Cardiac muscle cell (in vitro differentiated cells and primary cell): Measurements from ENCODE around the gene LDLRAD4. TPM values are rescaled to one million over a fixed set of nuclear protein-coding genes. Genes with fewer than 3 reads are reported as not detected.

ENCODE experiments used
- DNase-seq, 2 donors: peaks; one replicate each; pipeline versions ENCODE4 v3.0.0 to v3.0.0-alpha.2; 2010 to 2017; ENCODE audit warnings: low read depth in 1 of 2, low spot score in 1 of 2
- H3K27ac ChIP-seq: fragments of 200-600 bp; sonication (generic); 2 replicates; pipeline ENCODE4 v1.5.1; 2016
- H3K27me3 ChIP-seq: fragments of 200-600 bp; sonication (generic); 2 replicates; pipeline ENCODE4 v1.6.0; 2016; ENCODE audit warnings: control low read depth
- H3K36me3 ChIP-seq: fragments of 200-600 bp; sonication (generic); 2 replicates; pipeline ENCODE4 v1.5.1; 2016; ENCODE audit warnings: control low read depth
- H3K4me1 ChIP-seq: fragments of 200-600 bp; sonication (generic); 2 replicates; pipeline ENCODE4 v1.8.1; 2017; ENCODE audit warnings: low read depth, mild to moderate bottlenecking, mixed run types
- H3K4me3 ChIP-seq: fragments of 200-600 bp; sonication (generic); 2 replicates; pipeline ENCODE4 v1.5.1; 2016; ENCODE audit warnings: mild to moderate bottlenecking
- H3K9me3 ChIP-seq: fragments of 200-600 bp; sonication (generic); 2 replicates; pipeline ENCODE4 v1.5.1; 2017; ENCODE audit warnings: low read depth, mild to moderate bottlenecking, control low read depth
- polyA plus RNA-seq: library from polyadenylated mRNA; unstranded; fragments of >200 nt; fragmentation: Nextera tagmentation; extraction: Ambion mirVana; gene quantifications from 2 replicates; pipeline ENCODE4 v1.2.1, GENCODE V29; 2016
- total RNA-seq: library from RNA; depleted of rRNA; stranded (reverse); fragments of >200 nt; gene quantifications from 2 replicates; pipeline ENCODE4 v1.2.3, GENCODE V29; 2016
- TF ChIP-seq, protein P1 (sequence below): IDR thresholded peaks from 2 replicates; pipeline ENCODE4 v1.5.1; 2012; ENCODE audit warnings: low read depth, mild to moderate bottlenecking, low read length

The LDLRAD4 gene
- total and polyA plus RNA-seq, 2 experiments from 2014 or later, result 10.5 to 11.5 TPM

DNA sequence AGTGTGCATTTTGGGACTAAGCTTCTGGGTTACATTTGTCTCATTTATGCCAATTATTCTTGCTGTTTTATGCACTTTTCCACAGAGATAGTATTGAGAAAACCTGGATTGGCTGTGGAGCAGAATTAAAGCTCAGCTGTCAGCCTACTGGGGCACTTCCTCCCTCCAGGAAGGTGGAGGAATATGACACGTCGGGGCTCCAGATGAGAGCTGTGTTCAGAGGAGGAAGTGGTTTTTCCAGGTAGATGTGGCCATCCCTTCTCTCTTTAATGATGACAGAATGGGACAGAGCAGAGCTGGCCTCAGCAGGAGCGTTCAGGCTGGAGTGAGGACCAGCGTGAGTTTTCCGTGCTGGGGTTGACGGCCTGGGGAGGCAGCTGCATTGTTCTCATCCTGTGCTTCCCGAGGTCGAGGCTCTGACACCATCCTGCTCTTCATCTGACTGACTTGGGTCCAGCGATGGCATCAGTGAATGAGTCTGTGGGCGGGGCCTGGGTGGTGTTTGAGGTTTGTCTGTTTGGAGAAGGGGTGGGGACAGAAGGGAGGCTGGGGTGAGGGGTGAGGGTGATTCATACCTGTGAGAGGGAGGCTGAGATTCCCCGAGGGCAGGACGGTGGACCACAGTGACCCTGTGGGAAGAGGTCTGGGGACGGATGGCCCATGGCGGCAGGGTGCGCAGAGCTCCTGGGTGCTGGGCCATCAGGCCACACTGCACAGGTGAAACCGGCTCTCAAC, 207.0 kb downstream of the LDLRAD4 start:
- TF ChIP-seq, protein P1, sequence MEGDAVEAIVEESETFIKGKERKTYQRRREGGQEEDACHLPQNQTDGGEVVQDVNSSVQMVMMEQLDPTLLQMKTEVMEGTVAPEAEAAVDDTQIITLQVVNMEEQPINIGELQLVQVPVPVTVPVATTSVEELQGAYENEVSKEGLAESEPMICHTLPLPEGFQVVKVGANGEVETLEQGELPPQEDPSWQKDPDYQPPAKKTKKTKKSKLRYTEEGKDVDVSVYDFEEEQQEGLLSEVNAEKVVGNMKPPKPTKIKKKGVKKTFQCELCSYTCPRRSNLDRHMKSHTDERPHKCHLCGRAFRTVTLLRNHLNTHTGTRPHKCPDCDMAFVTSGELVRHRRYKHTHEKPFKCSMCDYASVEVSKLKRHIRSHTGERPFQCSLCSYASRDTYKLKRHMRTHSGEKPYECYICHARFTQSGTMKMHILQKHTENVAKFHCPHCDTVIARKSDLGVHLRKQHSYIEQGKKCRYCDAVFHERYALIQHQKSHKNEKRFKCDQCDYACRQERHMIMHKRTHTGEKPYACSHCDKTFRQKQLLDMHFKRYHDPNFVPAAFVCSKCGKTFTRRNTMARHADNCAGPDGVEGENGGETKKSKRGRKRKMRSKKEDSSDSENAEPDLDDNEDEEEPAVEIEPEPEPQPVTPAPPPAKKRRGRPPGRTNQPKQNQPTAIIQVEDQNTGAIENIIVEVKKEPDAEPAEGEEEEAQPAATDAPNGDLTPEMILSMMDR, result no peak
- no peaks in the 10 kb centered on the region for H3K9me3 ChIP-seq
- no peaks in the 10 kb centered on the region for H3K36me3 ChIP-seq
- H3K27ac ChIP-seq, result no peak overlapping the region
- no peak overlapping the region for H3K4me3 ChIP-seq
- H3K27me3 ChIP-seq, result no peaks in the 10 kb centered on the region
- H3K4me1 ChIP-seq, result no peaks in the 10 kb centered on the region
- no peak for DNase-seq

DNA sequence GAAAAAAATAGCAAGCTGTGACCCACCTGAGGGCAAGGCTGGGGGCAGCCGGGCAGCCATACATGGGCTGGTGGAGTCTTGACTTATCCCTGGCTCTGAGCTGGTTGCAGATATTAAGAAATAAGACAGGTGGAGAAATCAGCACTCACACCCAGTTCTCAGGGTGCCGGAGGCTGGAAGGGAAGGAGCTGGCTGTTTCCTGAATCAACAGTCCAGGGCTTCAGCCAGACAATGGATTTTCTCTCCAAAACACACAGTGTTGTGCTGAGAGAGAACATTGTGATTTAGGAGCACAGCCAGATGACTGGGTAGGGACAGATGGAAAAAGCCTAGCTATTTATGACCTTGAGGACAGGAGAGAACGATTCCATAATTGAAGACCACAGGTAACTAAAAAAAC, 208.8 kb downstream of the LDLRAD4 start:
- TF ChIP-seq, protein P1, result no peak

DNA sequence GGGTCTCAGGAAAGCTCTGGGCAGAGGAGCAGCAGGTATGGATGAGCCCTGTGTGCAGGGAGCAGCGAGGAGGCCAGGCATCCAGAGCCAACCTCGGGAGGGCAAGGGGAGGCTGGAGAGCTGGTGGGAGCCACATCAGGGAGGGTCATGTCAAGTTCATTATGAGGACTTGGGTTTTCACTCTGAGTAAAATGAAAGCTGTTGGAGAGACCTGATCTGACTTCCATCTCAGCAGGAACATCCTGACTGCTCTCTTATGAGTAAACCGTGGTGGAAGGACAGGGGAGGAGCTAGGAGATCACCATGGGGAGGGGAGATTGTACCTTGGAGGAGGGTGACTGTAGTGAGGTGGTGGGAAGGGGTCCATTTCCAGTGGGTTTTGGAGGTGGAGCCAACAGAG, 209.8 kb downstream of the LDLRAD4 start:
- Histone ChIP-seq H3K36me3 (no peaks in the 10 kb centered on the region), H3K27ac (no peak overlapping the region), H3K9me3 (no peaks in the 10 kb centered on the region), H3K4me1 (no peaks in the 10 kb centered on the region), H3K27me3 (no peaks in the 10 kb centered on the region), H3K4me3 (no peak overlapping the region)
- no peak for DNase-seq
- TF ChIP-seq, protein P1, result no peak

More for the DNA sequence above, 208.8 kb downstream of the LDLRAD4 start:
- Histone ChIP-seq H3K4me1 (no peaks in the 10 kb centered on the region), H3K9me3 (no peaks in the 10 kb centered on the region), H3K36me3 (no peaks in the 10 kb centered on the region), H3K4me3 (no peak overlapping the region), H3K27ac (no peak overlapping the region), H3K27me3 (no peaks in the 10 kb centered on the region)
- no peak for DNase-seq

DNA sequence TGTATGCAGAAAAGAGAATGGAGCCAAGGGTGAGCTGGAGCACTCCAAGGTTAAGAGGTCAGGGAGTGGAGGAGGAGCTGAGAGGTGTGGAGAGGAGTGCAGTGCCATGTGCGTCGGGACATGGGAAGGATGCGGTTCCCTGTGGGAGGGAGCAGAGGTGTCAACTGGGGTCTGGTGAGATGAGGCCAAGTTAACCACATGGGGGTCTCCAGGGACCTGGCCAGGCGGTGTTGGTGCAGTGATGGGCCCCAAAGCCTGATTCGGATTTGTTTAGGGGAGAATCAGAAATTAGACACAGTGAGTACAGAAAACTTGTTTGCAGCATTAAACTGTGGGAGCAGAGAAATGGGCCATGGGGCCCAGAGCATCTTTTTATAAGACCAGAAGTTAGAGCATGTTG, 210.5 kb downstream of the LDLRAD4 start:
- Histone ChIP-seq H3K4me3 (no peak overlapping the region), H3K27ac (no peak overlapping the region), H3K9me3 (no peaks in the 10 kb centered on the region), H3K36me3 (no peaks in the 10 kb centered on the region), H3K27me3 (no peaks in the 10 kb centered on the region), H3K4me1 (no peaks in the 10 kb centered on the region)
- TF ChIP-seq, protein P1, result no peak
- no peak for DNase-seq

DNA sequence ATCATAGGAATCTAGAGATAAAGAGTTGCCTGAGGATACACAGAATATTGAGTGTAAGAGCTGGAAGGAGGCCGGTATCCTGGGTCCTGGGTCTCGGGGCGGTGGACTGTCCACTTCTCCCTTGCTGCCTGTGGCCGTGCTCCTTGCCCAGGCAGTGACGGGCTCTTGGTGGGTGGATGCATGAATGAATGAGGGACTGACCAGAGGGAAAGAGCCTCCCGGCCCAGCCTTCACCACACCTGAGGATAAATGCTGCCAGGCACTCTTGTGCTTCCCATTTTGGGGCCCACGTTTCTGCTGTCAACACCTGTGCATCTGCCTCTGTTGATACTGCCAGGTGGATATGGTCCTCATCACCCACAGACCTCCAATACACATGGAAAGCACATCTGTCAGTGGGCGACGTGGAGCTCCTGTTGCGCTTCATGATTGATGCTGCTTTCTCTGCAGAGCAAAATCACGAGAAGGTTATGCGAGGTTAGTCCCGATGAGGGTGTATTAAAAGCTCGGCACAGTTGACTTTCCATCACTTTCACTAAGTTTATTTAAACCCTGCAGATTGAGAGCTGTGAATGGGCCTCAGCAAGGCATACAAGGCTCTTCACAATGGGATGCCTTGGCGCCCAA, 211.4 kb downstream of the LDLRAD4 start:
- Histone ChIP-seq H3K27ac (no peak overlapping the region), H3K9me3 (no peaks in the 10 kb centered on the region), H3K36me3 (no peaks in the 10 kb centered on the region), H3K4me1 (no peaks in the 10 kb centered on the region), H3K27me3 (no peaks in the 10 kb centered on the region), H3K4me3 (no peak overlapping the region)
- DNase-seq, result no peak
- TF ChIP-seq, protein P1, result no peak
